GM06990 (cell line): ENCODE measurements around the gene IGSF11.

Experiments used
- DNase-seq: peaks from one replicate; pipeline ENCODE4 v3.0.0-alpha.2; 2011; ENCODE audit not compliant: insufficient read length; ENCODE audit errors: extremely low read depth
- H3K27me3 ChIP-seq: replicated peaks from 2 replicates; pipeline ENCODE4 v1.6.0; 2011; ENCODE audit warnings: low read length; ENCODE audit not compliant: control insufficient read depth, insufficient read depth
- H3K36me3 ChIP-seq: 2 replicates; pipeline ENCODE4 v1.5.1; 2011; ENCODE audit warnings: low read length; ENCODE audit not compliant: control insufficient read depth, insufficient read depth
- H3K4me3 ChIP-seq: replicated peaks from 2 replicates; pipeline ENCODE4 v1.5.1; 2011; ENCODE audit warnings: low read depth, mild to moderate bottlenecking, control low read depth, low read length
- CTCF ChIP-seq: IDR thresholded peaks from 2 replicates; pipeline ENCODE4 v1.5.1; 2011; ENCODE audit warnings: low read length, control low read depth, mild to moderate bottlenecking, inconsistent platforms; ENCODE audit not compliant: insufficient read depth, poor library complexity, severe bottlenecking

IGSF11 gene

GRCh38 chr3:118955914-118956556 is 78.6 kb downstream of the IGSF11 start:
- no peaks in the 10 kb centered on the region for H3K27me3 ChIP-seq
- TF ChIP-seq CTCF = no peak
- no peak for DNase-seq
- H3K36me3 ChIP-seq = no peaks in the 10 kb centered on the region
- no peak overlapping the region for H3K4me3 ChIP-seq

- no peak for DNase-seq
- H3K27me3 ChIP-seq = no peaks in the 10 kb centered on the region
- no peaks in the 10 kb centered on the region for H3K36me3 ChIP-seq
- TF ChIP-seq CTCF = no peak
- H3K4me3 ChIP-seq = no peak overlapping the region
Observed at GRCh38 chr3:118951089-118951488, 83.6 kb downstream of the IGSF11 start.

- no peak overlapping the region for H3K4me3 ChIP-seq
- no peak for DNase-seq
- H3K27me3 ChIP-seq = no peaks in the 10 kb centered on the region
- H3K36me3 ChIP-seq = no peaks in the 10 kb centered on the region
- no peak for TF ChIP-seq CTCF
Observed at GRCh38 chr3:118949113-118949760, 85.4 kb downstream of the IGSF11 start.

- no peak for TF ChIP-seq CTCF
- Histone ChIP-seq H3K4me3 (no peak overlapping the region), H3K27me3 (no peaks in the 10 kb centered on the region), H3K36me3 (no peaks in the 10 kb centered on the region)
- no peak for DNase-seq
Observed at GRCh38 chr3:118948146-118948545, 86.5 kb downstream of the IGSF11 start.

GRCh38 chr3:118946449-118946848 is 88.2 kb downstream of the IGSF11 start:
- no peak for TF ChIP-seq CTCF
- Histone ChIP-seq H3K4me3 (no peak overlapping the region), H3K27me3 (no peaks in the 10 kb centered on the region), H3K36me3 (no peaks in the 10 kb centered on the region)
- no peak for DNase-seq
